Activated T-helper 1 cell treated with anti-CD3 and anti-CD28 coated beads, Interleukin-12 subunit alpha, Interleukin-12 subunit beta, Interleukin-2, Interleukin-4 antibody, amounts not matched to agents 30 ng/mL and 10 ng/mL and 1 ng/mL, durations not matched to agents 14 hours and 24 hours and 36 hours (primary cell): ENCODE results near the gene GNAO1. TPM values are rescaled to one million over a fixed set of nuclear protein-coding genes. Genes with fewer than 3 reads are reported as not detected.

ENCODE experiments used
- DNase-seq: peaks from one replicate; pipeline ENCODE4 v3.0.0; 2021; ENCODE audit warnings: low spot score
- H3K27ac Mint-ChIP-seq: one replicate; pipeline ENCODE4 v1.8.0; 2021; ENCODE audit warnings: mild to moderate bottlenecking, mixed read lengths
- H3K27me3 Mint-ChIP-seq: one replicate; pipeline ENCODE4 v1.8.0; 2022; ENCODE audit warnings: mild to moderate bottlenecking, moderate library complexity, mixed read lengths; ENCODE audit not compliant: insufficient read depth
- H3K36me3 Mint-ChIP-seq: one replicate; pipeline ENCODE4 v1.8.0; 2021; ENCODE audit warnings: low read depth, mixed read lengths
- H3K4me1 Mint-ChIP-seq: one replicate; pipeline ENCODE4 v1.8.0; 2021; ENCODE audit warnings: low read depth, mixed read lengths
- H3K4me3 Mint-ChIP-seq: one replicate; pipeline ENCODE4 v1.8.0; 2021; ENCODE audit warnings: mild to moderate bottlenecking, moderate library complexity, mixed read lengths
- H3K9me3 Mint-ChIP-seq: one replicate; pipeline ENCODE4 v1.8.0; 2021; ENCODE audit warnings: mixed read lengths
- intact Hi-C: fragments of 100-400 bp; cut with micrococcal nuclease; formaldehyde crosslinking; loops from one replicate; pipeline ENCODE4 v1.15.1; 2024
- total RNA-seq: library from RNA; stranded (reverse); gene quantifications from 2 replicates; pipeline ENCODE4 v1.2.3, GENCODE V29; 2022

GNAO1 gene
- total RNA-seq, 1 donor from 2014 or later, result 1.7 TPM

DNA sequence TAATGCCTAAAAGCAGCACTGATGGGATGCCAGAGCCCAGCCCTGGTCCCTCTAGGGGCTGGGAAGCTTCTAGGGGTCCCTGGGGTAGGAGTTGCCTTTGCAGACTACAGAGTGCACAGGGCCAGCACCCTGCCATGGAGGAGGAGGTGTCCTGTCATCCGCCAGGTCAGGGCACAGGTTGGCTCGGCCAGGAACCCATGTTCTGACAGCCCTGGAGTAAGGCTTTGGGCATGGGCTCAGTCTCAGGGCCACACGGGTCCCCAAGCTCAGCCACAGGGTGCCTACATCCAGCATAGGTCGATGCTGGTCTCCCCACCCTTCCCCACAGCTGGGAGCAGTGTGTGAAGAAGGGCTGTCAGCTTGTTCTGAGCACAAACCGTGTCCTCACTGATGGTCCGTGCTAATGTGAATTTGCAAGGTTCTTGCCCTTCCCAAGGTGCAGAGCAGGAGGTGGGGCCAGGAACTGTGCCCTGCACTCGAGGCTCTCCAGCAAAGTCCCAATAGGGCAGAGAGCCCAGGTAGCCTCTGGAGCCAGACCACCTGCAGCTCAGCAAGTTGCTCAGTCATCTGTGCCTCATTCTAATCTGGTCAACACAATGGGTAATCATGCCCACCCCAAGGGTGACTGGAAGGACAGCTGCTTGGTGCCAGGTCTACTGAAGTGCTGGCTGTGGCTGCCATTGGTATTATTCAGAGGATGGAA is 161.2 kb downstream of the GNAO1 start:
- DNase-seq, result no peak
- Mint-ChIP-seq H3K27me3 (peaks cover 2% of the 10 kb centered on the region), H3K4me3 (no peak overlapping the region), H3K9me3 (no peaks in the 10 kb centered on the region), H3K4me1 (peaks cover 17% of the 10 kb centered on the region), H3K36me3 (no peaks in the 10 kb centered on the region), H3K27ac (no peak overlapping the region)
- intact Hi-C loops, result no loop called here

- Mint-ChIP-seq H3K9me3 (no peaks in the 10 kb centered on the region), H3K4me3 (no peak overlapping the region), H3K27ac (no peak overlapping the region), H3K4me1 (peaks cover 23% of the 10 kb centered on the region), H3K27me3 (peaks cover 2% of the 10 kb centered on the region), H3K36me3 (no peaks in the 10 kb centered on the region)
- intact Hi-C loops, result no loop called here
- DNase-seq, result no peak
Observed at GRCh38 chr16:56353054-56353921, 162.0 kb downstream of the GNAO1 start.

GRCh38 chr16:56354016-56354415 is 162.7 kb downstream of the GNAO1 start:
- H3K36me3 Mint-ChIP-seq, result no peaks in the 10 kb centered on the region
- peaks cover 2% of the 10 kb centered on the region for H3K27me3 Mint-ChIP-seq
- no peak overlapping the region for H3K27ac Mint-ChIP-seq
- DNase-seq, result no peak
- H3K4me3 Mint-ChIP-seq, result no peak overlapping the region
- no peaks in the 10 kb centered on the region for H3K9me3 Mint-ChIP-seq
- intact Hi-C loops, result no loop called here
- peaks cover 28% of the 10 kb centered on the region for H3K4me1 Mint-ChIP-seq

GRCh38 chr16:56354746-56355145 is 163.5 kb downstream of the GNAO1 start:
- H3K9me3 Mint-ChIP-seq, result no peaks in the 10 kb centered on the region
- no peak for DNase-seq
- H3K27me3 Mint-ChIP-seq, result peaks cover 2% of the 10 kb centered on the region
- intact Hi-C loops, result loop anchor here (5.0 kb wide), 1 partner anchor 378 kb away; the partner anchor contains the start of gene NUP93
- peaks cover 33% of the 10 kb centered on the region for H3K4me1 Mint-ChIP-seq
- no peaks in the 10 kb centered on the region for H3K36me3 Mint-ChIP-seq
- no peak overlapping the region for H3K27ac Mint-ChIP-seq
- no peak overlapping the region for H3K4me3 Mint-ChIP-seq

DNA sequence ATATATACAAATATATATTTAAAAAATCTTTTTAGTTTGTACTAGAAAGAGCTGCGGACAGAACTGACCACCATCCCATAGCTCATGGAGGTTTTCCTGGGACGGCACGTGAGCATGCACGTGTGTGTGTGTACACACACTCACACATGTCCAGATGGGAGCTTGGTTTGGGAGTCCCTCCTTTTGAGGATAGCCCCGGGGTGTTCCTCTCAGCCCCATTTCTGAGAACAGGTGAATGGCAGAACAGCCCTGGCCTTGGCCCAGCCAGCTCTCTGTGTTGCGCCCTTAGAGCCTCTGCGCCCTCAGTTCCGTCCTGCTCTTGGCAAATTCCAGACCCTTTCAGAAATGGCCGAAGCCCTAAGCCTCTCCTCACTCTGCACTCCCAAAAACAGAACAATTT is 163.9 kb downstream of the GNAO1 start:
- Mint-ChIP-seq H3K4me3 (peak overlapping the region; percentile 41), H3K4me1 (peaks cover 38% of the 10 kb centered on the region), H3K27me3 (peaks cover 2% of the 10 kb centered on the region), H3K27ac (no peak overlapping the region), H3K9me3 (no peaks in the 10 kb centered on the region), H3K36me3 (no peaks in the 10 kb centered on the region)
- DNase-seq, result no peak
- intact Hi-C loops, result loop anchor here (5.0 kb wide), 1 partner anchor 377 kb away; the partner anchor contains the start of gene NUP93

DNA sequence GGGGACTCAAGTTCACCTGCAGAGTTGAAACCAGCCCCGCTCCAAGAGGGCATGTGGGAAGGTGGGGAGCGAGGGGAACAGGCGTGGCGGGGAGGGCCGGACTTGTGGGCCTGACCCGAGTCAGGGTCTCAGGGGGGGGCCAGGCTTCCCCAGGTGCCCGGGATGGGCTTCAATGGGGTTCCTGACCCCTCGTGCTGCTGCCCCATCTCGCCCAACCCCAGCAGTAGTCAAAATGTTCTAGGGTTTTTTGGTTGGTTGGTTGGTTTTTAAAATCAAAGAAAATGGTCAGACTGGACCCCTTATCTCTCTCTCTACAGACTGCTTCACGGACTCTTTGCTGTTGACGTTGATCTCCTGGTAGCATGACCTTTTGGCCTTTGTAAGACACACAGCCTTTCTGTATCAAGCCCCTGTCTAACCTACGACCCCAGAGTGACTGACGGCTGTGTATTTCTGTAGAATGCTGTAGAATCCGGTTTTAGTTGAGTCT is 164.5 kb downstream of the GNAO1 start:
- intact Hi-C loops, result loop anchor here (1.0 to 5.0 kb wide), 2 partner anchors 157 to 376 kb away; partner anchors contain the start of gene NUP93
- no peak for DNase-seq
- Mint-ChIP-seq H3K4me1 (peaks cover 38% of the 10 kb centered on the region), H3K9me3 (no peaks in the 10 kb centered on the region), H3K36me3 (no peaks in the 10 kb centered on the region), H3K4me3 (peak overlapping the region; percentile 71), H3K27me3 (peaks cover 2% of the 10 kb centered on the region), H3K27ac (no peak overlapping the region)

- DNase-seq, result peak; percentile 46
- peaks cover 38% of the 10 kb centered on the region for H3K4me1 Mint-ChIP-seq
- H3K27ac Mint-ChIP-seq, result peak overlapping the region; percentile 88
- H3K27me3 Mint-ChIP-seq, result peaks cover 2% of the 10 kb centered on the region
- intact Hi-C loops, result loop anchor here (1.0 to 5.0 kb wide), 5 partner anchors 68 to 376 kb away; partner anchors contain the start of genes MT2A, NUDT21, NUP93 and OGFOD1
- H3K9me3 Mint-ChIP-seq, result no peaks in the 10 kb centered on the region
- no peaks in the 10 kb centered on the region for H3K36me3 Mint-ChIP-seq
- H3K4me3 Mint-ChIP-seq, result peak overlapping the region; percentile 71
Observed at GRCh38 chr16:56356276-56357240, 165.3 kb downstream of the GNAO1 start.

DNA sequence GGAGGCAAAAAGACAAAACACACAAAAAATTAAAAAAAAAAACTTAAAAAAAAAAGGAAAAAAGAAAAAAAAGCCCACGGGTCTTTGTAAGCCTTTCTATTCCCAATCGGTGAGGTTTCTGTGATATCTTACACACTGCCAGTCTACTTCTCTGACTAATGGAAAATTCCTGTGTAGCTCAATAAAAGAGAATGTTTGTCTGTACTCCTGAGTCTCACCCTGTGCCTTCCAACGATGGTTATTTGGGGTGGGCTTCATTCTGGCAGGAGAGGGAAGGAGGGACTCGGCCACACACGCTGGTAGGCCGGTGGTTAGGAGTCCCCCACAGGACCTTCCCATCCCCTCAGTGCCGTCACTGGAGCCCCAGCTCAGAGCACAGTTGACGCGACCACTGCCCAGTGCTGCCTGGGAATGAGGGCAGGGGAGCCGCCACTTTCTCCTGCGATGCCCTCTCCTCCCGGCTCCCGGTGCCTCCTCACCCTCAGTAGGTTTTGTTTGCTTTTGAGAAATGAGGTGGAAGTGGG is 166.0 kb downstream of the GNAO1 start:
- Mint-ChIP-seq H3K9me3 (no peaks in the 10 kb centered on the region), H3K4me3 (peak overlapping the region; percentile 71), H3K36me3 (peaks cover 3% of the 10 kb centered on the region), H3K27ac (peak overlapping the region; percentile 88), H3K27me3 (peaks cover 2% of the 10 kb centered on the region), H3K4me1 (peaks cover 38% of the 10 kb centered on the region)
- intact Hi-C loops, result loop anchor here (1.0 to 5.0 kb wide), 4 partner anchors 67 to 375 kb away; partner anchors contain the start of genes MT2A, NUDT21, NUP93 and OGFOD1
- DNase-seq, result no peak

GRCh38 chr16:56357765-56358322 is 166.6 kb downstream of the GNAO1 start:
- peaks cover 38% of the 10 kb centered on the region for H3K4me1 Mint-ChIP-seq
- H3K36me3 Mint-ChIP-seq, result peaks cover 3% of the 10 kb centered on the region
- peak overlapping the region; percentile 88 for H3K27ac Mint-ChIP-seq
- intact Hi-C loops, result loop anchor here (1.0 to 5.0 kb wide), 4 partner anchors 66 to 374 kb away; partner anchors contain the start of genes MT2A, NUDT21, NUP93 and OGFOD1
- H3K4me3 Mint-ChIP-seq, result peak overlapping the region; percentile 22
- H3K9me3 Mint-ChIP-seq, result no peaks in the 10 kb centered on the region
- DNase-seq, result no peak
- H3K27me3 Mint-ChIP-seq, result peaks cover 2% of the 10 kb centered on the region

- intact Hi-C loops, result no loop called here
- Mint-ChIP-seq H3K27ac (no peak overlapping the region), H3K36me3 (peaks cover 3% of the 10 kb centered on the region), H3K4me3 (no peak overlapping the region), H3K27me3 (no peaks in the 10 kb centered on the region), H3K4me1 (peaks cover 38% of the 10 kb centered on the region), H3K9me3 (no peaks in the 10 kb centered on the region)
- DNase-seq, result no peak
Observed at GRCh38 chr16:56360117-56361008, 169.1 kb downstream of the GNAO1 start.
